HG02759 (cell line): ENCODE measurements around the gene CIB2.

Source experiments
- ATAC-seq: cut with Tn5 transposase; IDR thresholded peaks from one replicate; pipeline ENCODE4 v1.9.1; 2021; ENCODE audit warnings: mild to moderate bottlenecking, moderate library complexity; ENCODE audit not compliant: unreplicated experiment

The CIB2 gene

GRCh38 chr15:78069462-78070029 lies 61.7 kb downstream of the CIB2 start:
- ATAC-seq = no peak

GRCh38 chr15:78069052-78069414 lies 62.2 kb downstream of the CIB2 start:
- peak; percentile 22 for ATAC-seq

- no peak for ATAC-seq
These were observed 63.7 kb downstream of the CIB2 start for GRCh38 chr15:78067328-78068228.

- no peak for ATAC-seq
These were observed 65.0 kb downstream of the CIB2 start for GRCh38 chr15:78065973-78066946.

- ATAC-seq = no peak
These were observed 65.9 kb downstream of the CIB2 start for GRCh38 chr15:78065284-78065872.

- ATAC-seq = no peak
These were observed 66.7 kb downstream of the CIB2 start for GRCh38 chr15:78064544-78064943.

GRCh38 chr15:78063970-78064385 lies 67.3 kb downstream of the CIB2 start:
- ATAC-seq = no peak

- ATAC-seq = no peak
These were observed 68.0 kb downstream of the CIB2 start for GRCh38 chr15:78063217-78063616.

- peak; percentile 42 for ATAC-seq
These were observed 69.2 kb downstream of the CIB2 start for GRCh38 chr15:78061963-78062427.

GRCh38 chr15:78060232-78060631 lies 71.0 kb downstream of the CIB2 start:
- no peak for ATAC-seq

- ATAC-seq = no peak
These were observed 72.0 kb downstream of the CIB2 start for GRCh38 chr15:78059110-78059839.

- ATAC-seq = no peak
These were observed 72.8 kb downstream of the CIB2 start for GRCh38 chr15:78058401-78058935.

- ATAC-seq = no peak
These were observed 73.4 kb downstream of the CIB2 start for GRCh38 chr15:78057803-78058202.

GRCh38 chr15:78056714-78057269 lies 74.5 kb downstream of the CIB2 start:
- peak; percentile 49 for ATAC-seq

- ATAC-seq = peak; percentile 20
These were observed 75.1 kb downstream of the CIB2 start for GRCh38 chr15:78055919-78056713.

GRCh38 chr15:78054966-78055365 lies 76.3 kb downstream of the CIB2 start:
- no peak for ATAC-seq
